Activated gamma-delta T cell treated with Interleukin-2 at 50 U/mL for 16 hours (primary cell): Measurements from ENCODE around the gene IQSEC2.

ENCODE experiments used
- DNase-seq: peaks from one replicate; pipeline ENCODE4 v3.0.0-alpha.2; 2020

IQSEC2 gene

GRCh38 chrX:53281321-53281822, at the start of gene IQSEC2:
Gene IQSEC2, minus strand, starts transcription at chrX:53281584.
- no peak for DNase-seq

GRCh38 chrX:53330331-53330730, 48.9 kb upstream of the IQSEC2 start:
- DNase-seq: no peak

- no peak for DNase-seq
Measured at GRCh38 chrX:53324803-53325202, 43.4 kb upstream of the IQSEC2 start.

GRCh38 chrX:53324085-53324484, 42.7 kb upstream of the IQSEC2 start:
- DNase-seq: no peak

- DNase-seq: no peak
Measured at GRCh38 chrX:53323196-53323595, 41.8 kb upstream of the IQSEC2 start.

- DNase-seq: no peak
Measured at GRCh38 chrX:53321943-53322497, 40.6 kb upstream of the IQSEC2 start.

- no peak for DNase-seq
Measured at GRCh38 chrX:53321230-53321942, 40.0 kb upstream of the IQSEC2 start.

- peak; percentile 8 for DNase-seq
Measured at GRCh38 chrX:53320543-53321229, 39.3 kb upstream of the IQSEC2 start.

GRCh38 chrX:53319614-53320542, 38.5 kb upstream of the IQSEC2 start:
- DNase-seq: no peak

GRCh38 chrX:53318766-53319353, 37.5 kb upstream of the IQSEC2 start:
- DNase-seq: no peak

GRCh38 chrX:53317365-53318069, 36.1 kb upstream of the IQSEC2 start:
- peak; percentile 79 for DNase-seq

GRCh38 chrX:53316860-53317237, 35.5 kb upstream of the IQSEC2 start:
- DNase-seq: no peak

GRCh38 chrX:53316111-53316859, 34.9 kb upstream of the IQSEC2 start:
- DNase-seq: no peak

GRCh38 chrX:53313728-53314105, 32.3 kb upstream of the IQSEC2 start:
- no peak for DNase-seq

- DNase-seq: peak; percentile 67
Measured at GRCh38 chrX:53312946-53313727, 31.8 kb upstream of the IQSEC2 start.

GRCh38 chrX:53309837-53310236, 28.5 kb upstream of the IQSEC2 start:
- no peak for DNase-seq

GRCh38 chrX:53308836-53309235, 27.5 kb upstream of the IQSEC2 start:
- no peak for DNase-seq

GRCh38 chrX:53305996-53306937, 24.9 kb upstream of the IQSEC2 start:
- no peak for DNase-seq
